ENCODE data around the gene RGPD8. TPM values are rescaled to one million over a fixed set of nuclear protein-coding genes. Genes with fewer than 3 reads are reported as not detected.

RGPD8 gene
- total RNA-seq, 1 experiment from 2014 or later = 5.0 TPM

- ChIA-PET POLR2A (ENCODE audit: unreplicated experiment) (no interaction called here), CTCF (no interaction called here)
- TF ChIP-seq EZH2 (IDR thresholded peaks at IDR 0.05; ENCODE audit: low read depth) = no peak
- no peak for TF ChIP-seq CTCF (conservative IDR thresholded peaks at IDR 0.05)
- Histone ChIP-seq H3K4me1 (replicated peaks; ENCODE audit: insufficient read depth) (no peaks in the 10 kb centered on the region), H3K27me3 (ENCODE audit: insufficient read depth, low read depth) (no peaks in the 10 kb centered on the region), H3K9me2 (ENCODE audit: insufficient read depth) (no peaks in the 10 kb centered on the region), H3K4me3 (no peak overlapping the region), H3K36me3 (ENCODE audit: low read depth) (no peaks in the 10 kb centered on the region), H3K79me2 (ENCODE audit: low read depth) (no peaks in the 10 kb centered on the region), H2AFZ (no peak overlapping the region), H4K20me1 (ENCODE audit: insufficient read depth) (no peaks in the 10 kb centered on the region), H3K27ac (no peak overlapping the region), H3K4me2 (no peak overlapping the region), H3F3A (ENCODE audit: insufficient read depth, low read depth) (no peaks in the 10 kb centered on the region), H3K9me3 (ENCODE audit: insufficient read depth, low read depth) (no peaks in the 10 kb centered on the region)
- BruUV-seq (replicated peaks) = no TSS peak
- DNase-seq = no peak
- intact Hi-C loops (cut with micrococcal nuclease; ENCODE audit: unreplicated experiment) = no loop called here
Observed at GRCh38 chr2:112335600-112335999, 97.8 kb downstream of the RGPD8 start.

GRCh38 chr2:112332123-112332696 is 101.2 kb downstream of the RGPD8 start:
- intact Hi-C loops (cut with micrococcal nuclease; ENCODE audit: unreplicated experiment) = no loop called here
- H3K9me3 ChIP-seq (ENCODE audit: insufficient read depth, low read depth) = no peaks in the 10 kb centered on the region

GRCh38 chr2:112322919-112323318 is 110.5 kb downstream of the RGPD8 start:
- intact Hi-C loops (cut with micrococcal nuclease; ENCODE audit: unreplicated experiment) = no loop called here
- Histone ChIP-seq H3K4me2 (no peak overlapping the region), H3K27ac (no peak overlapping the region), H2AFZ (no peak overlapping the region), H3K4me1 (replicated peaks; ENCODE audit: insufficient read depth) (no peaks in the 10 kb centered on the region), H3K27me3 (ENCODE audit: insufficient read depth, low read depth) (no peaks in the 10 kb centered on the region), H3F3A (ENCODE audit: insufficient read depth, low read depth) (no peaks in the 10 kb centered on the region), H3K9me3 (ENCODE audit: insufficient read depth, low read depth) (no peaks in the 10 kb centered on the region), H4K20me1 (ENCODE audit: insufficient read depth) (no peaks in the 10 kb centered on the region), H3K36me3 (ENCODE audit: low read depth) (no peaks in the 10 kb centered on the region), H3K9me2 (ENCODE audit: insufficient read depth) (no peaks in the 10 kb centered on the region), H3K79me2 (ENCODE audit: low read depth) (no peaks in the 10 kb centered on the region), H3K4me3 (no peak overlapping the region)
- POLR2A ChIA-PET (ENCODE audit: unreplicated experiment) = no interaction called here
- no peak for DNase-seq
- CTCF ChIA-PET = no interaction called here
- no TSS peak for BruUV-seq (replicated peaks)
- TF ChIP-seq EZH2 (IDR thresholded peaks at IDR 0.05; ENCODE audit: low read depth) (no peak), CTCF (conservative IDR thresholded peaks at IDR 0.05) (no peak)

More at GRCh38 chr2:112332123-112332696, 101.2 kb downstream of the RGPD8 start:
- no peak overlapping the region for H3K4me3 ChIP-seq
- H4K20me1 ChIP-seq (ENCODE audit: insufficient read depth) = no peaks in the 10 kb centered on the region
- no peak for TF ChIP-seq CTCF (conservative IDR thresholded peaks at IDR 0.05)
- TF ChIP-seq EZH2 (IDR thresholded peaks at IDR 0.05; ENCODE audit: low read depth) = no peak
- no peak overlapping the region for H3K27ac ChIP-seq
- no peaks in the 10 kb centered on the region for H3K4me1 ChIP-seq (replicated peaks; ENCODE audit: insufficient read depth)
- H2AFZ ChIP-seq = no peak overlapping the region
- no peaks in the 10 kb centered on the region for H3K27me3 ChIP-seq (ENCODE audit: insufficient read depth, low read depth)
- no peaks in the 10 kb centered on the region for H3K79me2 ChIP-seq (ENCODE audit: low read depth)
- no TSS peak for BruUV-seq (replicated peaks)
- no peaks in the 10 kb centered on the region for H3K36me3 ChIP-seq (ENCODE audit: low read depth)
- no peaks in the 10 kb centered on the region for H3F3A ChIP-seq (ENCODE audit: insufficient read depth, low read depth)
- CTCF ChIA-PET = no interaction called here
- no peak for DNase-seq
- POLR2A ChIA-PET (ENCODE audit: unreplicated experiment) = no interaction called here
- no peaks in the 10 kb centered on the region for H3K9me2 ChIP-seq (ENCODE audit: insufficient read depth)
- no peak overlapping the region for H3K4me2 ChIP-seq
